Measurements from ENCODE around the gene KCNQ5. TPM values are rescaled to one million over a fixed set of nuclear protein-coding genes. Genes with fewer than 3 reads are reported as not detected.
A peak's percentile ranks its signal among the peaks of the same experiment; 100 is the strongest.
"Not testable (repeated sequence)": the region's sequence is repeated elsewhere in the genome, so short reads cannot be mapped to it uniquely, and the experiment has no call there.

The KCNQ5 gene
- polyA plus RNA-seq (2013, experiment 1 of 2; ENCODE audit: insufficient read length): 1.9 TPM
- polyA plus RNA-seq (2013, experiment 2 of 2; ENCODE audit: insufficient read length): 0.69 TPM

DNA sequence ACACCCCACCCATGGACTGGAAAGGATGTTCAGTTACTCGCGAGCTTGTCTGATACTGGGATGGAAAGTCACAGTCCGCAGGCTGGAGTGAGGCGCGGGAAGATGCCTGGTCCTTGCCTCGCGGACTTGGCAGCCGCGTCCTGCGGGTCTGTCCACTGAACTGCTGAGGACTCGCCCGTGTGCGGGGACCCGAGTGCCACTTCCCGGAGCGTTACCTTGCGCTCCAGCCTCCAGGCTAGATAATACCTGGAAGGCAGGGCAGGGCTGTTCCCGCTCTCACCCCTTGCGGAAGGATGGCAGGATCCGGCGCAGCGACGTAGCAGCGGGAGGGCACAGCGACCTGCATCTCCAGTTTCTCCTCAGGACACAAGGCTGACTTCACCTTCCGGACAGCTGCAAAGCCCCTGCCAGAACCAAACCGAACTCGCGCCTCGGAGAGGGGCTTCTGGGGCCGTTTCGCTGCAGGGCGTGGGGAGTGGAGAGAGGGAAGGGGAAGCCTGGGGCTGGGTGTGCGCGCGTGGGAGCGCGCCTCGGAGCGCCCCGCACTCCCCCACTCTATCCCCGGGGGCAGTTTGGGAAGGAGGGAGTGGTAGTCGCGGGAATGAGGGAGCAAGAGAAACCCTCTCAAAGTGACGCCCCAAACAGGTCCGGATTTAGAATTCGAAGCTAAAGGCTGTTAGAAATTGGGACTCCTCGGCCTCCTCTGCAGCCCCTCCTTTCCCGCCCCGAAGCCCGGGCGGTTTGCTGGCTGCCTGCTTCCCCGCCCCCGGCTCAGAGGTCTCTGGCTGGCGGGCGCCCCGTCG, at the start of gene KCNQ5:
KCNQ5 (plus strand) TSS at position 774 of the 803 bp plus-strand sequence.
- DNase-seq: peak; percentile 12

DNA sequence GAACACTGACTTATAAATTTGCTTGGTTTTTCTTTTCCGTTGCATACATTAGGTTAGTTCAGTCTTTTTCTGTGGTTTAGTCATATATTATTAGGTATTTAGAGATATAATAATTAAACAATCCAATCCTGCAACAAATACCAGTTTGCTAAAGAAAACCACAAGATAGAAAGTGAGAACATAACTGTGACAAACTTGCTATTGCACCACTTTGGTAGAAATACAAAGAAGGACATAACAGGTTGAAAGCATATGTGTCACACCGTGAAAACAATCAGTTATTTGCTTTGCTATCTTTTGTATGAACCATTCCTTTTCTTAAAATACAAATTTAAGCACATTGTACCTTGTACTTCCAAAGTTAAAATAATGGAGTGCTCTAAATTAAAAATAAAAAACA, 42.0 kb upstream of the KCNQ5 start:
- DNase-seq: no peak

DNA sequence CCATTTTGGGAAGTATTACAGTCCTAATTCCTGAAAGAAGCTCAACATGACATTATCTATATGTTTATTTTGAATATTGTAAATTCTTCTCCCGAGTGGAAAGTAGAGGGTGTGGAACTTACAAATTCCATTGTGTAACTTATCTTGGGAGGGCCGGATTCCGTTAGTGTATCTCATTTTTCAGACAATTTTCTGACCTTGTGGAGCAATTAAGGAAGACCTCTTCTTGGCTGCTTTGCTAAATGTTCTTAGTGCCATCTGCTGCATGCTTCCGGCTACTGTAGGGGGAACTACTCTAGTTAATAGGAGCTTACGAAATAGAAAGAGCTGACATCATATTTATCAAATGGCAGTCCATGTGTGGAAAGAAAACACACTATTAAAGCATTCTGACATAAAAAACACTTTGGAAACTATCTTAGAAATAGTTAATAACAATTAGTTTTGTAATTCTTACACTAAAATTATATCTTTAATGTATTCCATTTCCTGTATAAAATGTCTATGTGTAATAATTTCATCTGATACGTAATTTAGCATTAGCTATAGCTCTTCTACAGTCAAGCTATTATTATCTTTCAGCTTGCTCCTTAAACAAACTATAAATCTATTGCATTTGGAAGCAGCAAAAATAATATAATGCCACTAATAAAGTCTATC, 41.5 kb upstream of the KCNQ5 start:
- peak; percentile 78 for DNase-seq

DNA sequence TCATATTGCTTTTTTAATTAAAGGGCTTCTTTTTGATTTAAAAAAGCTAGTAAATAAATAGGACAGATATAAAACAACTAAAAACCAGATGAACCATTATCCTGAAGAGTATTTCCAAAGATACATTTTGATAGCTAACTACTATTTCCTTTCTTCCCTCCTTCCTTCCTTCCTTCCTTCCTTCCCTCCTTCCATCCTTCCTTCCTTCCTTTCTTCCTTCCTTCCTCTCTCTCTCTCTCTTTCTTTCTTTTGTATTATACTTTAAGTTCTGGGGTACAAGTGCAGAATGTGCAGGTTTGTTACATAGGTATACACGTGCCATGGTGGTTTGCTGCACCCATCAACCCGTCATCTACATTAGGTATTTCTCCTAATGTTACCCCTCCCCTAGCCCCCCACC, 40.9 kb upstream of the KCNQ5 start:
- not testable (repeated sequence) for DNase-seq

DNA sequence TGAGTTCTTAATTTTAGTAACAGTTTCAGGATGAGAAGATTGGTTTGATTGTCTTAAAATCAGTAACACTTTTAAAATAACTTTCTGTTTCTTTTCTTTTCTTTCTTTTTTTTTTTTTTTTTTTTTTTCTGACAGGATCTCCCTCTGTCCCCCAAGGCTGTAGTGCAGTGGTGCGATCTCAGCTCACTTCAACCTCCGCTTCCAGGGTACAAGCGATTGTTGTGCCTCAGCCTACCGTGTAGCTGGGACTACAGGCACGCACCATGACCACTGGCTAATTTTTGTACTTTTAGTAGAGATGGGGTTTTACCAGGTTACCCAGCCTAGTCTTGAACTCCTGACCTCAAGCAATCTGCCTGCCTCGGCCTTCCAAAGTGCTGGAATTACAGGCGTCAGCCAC, 33.7 kb upstream of the KCNQ5 start:
- DNase-seq: no peak

DNA sequence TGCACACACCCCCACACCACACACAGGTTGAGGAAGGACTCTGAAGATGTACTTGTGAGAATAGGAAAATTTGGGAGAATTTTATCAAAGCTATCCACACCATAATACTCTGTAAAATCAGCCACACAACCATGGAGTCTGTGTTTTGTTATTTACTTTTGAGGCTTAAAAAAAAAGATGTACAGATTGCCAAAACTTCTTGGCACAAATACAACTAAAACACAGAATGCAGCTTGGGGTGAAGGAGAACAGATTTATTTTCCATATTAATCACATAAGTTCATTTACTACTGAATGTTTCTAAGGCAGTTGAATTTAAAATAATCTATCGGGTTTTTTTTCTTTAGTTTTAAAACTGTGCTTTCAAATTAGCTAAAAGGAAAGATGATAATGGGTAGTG, 32.8 kb upstream of the KCNQ5 start:
- DNase-seq: no peak

DNA sequence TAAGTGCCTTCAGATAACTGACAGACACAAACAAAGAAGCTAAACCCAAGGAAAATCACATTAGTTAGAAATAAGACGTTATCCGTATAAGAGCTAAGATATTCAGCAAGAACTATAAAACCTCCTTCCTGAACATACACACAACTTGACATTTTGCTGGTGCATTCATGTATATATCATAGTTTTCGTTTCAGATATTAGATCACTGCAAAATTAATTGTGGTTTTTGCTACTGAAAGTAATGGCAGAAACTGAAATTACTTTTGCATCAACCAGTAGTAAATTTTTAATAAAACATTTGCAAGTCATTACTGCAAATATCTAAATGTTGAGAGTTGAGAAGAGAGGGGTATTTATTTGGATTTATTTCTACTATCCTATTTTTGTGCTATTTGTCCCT, 26.1 kb upstream of the KCNQ5 start:
- DNase-seq: no peak

DNA sequence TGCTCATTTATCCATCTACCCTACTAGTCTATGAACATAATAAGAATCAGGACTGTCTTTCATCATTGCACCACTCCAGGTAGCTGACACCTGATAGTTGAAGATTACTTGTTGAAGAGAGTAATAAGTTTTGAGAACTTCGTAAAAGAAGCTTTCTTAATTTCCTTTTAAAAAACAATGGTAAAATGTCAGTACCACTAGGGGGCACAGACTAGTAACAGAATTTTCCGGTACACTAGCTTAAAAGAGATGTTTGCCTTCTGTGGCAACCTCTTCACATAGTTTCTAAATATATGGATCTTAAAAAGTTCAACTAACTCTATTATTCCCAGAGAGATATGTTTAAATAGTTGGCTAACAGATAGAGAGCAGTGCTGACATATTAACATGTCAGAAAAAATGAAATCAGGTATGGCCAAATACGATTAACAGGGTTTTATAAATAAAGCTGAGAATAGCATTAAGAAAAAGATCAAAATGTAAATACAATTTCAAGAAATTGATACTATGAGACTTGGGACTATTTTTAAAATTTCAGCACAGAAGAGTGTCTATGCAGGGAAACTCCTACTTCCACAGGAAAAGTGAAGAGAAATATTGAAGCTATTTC, 5.4 kb upstream of the KCNQ5 start:
- peak; percentile 43 for DNase-seq

DNA sequence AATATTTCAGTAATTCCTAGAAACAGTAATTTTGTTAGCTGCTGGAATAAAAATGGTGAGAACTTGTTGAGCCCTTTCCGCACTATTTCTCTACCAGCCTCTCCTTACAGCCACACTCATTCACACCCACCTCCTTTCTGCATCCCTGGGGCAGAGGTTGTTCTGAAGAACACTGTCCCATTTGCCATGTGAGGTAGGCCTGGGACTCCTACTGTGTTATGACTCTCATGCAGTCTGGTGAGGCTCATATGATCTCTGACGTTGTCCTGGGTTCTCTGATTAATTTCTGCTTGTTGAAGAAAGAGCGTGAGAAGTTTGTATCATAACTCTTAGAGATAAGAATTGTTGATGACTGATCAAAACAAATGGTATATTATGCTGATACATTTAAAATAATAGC, 4.1 kb upstream of the KCNQ5 start:
- DNase-seq: no peak

DNA sequence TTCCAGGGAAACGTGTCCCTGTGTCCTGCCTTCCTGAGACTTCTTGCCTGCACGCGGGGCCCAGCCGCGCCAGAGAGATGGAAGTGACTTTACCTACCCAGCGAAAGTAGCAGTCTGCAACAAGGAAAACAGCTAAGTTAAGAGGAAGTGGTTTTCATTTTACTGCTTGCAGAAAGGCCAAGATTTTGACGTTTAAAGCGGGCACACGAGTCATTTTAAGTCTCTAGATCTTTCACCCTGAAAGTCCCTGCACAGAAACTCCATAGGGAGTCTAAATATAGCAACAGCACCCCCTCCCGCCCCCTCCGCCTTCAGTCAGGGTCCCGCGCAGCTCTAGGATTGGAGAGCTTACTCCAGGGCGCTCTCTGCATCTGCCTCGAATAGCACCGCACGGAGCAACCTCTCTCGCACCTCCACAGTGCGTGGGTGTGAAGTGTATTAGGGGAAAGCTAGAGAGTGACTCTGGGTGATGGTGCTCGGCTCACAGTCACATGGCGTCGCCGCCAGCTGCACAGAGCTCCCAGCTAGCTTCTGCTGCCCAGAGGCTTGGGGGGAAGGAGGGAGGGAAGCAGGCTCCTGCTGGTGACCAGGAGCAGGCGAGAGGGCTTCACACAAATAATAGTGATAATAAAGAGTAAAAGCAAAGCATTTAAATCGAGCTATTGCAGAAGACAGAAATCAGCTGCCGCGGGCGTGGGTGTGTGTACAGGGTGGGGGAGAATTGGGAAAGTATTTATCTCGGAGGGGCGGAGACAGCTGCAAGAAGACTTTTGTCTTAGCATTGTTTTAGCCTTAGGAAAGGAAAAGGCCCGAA, 1.8 kb upstream of the KCNQ5 start:
- peak; percentile 26 for DNase-seq

DNA sequence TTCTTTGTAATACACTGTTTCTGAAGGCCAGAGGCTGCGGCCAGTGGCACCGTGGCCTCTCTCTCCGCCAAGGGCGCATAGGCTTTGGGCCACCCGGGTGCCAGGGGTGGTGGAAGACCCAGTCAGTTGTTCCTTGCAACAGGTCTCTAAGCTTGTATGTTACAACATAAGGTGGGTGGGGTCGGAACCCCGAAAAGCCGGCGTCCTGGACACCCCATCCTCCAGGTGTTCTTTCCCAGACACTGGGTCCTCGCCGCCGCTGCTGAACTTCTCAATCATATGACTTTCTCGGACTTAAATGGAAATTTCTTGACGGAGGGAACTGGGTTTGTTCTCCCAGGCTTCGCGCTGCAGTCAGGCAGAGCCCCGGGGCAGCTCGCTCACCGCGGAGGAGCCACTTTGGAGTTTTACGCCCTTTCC, 983 bp upstream of the KCNQ5 start:
- no peak for DNase-seq

DNA sequence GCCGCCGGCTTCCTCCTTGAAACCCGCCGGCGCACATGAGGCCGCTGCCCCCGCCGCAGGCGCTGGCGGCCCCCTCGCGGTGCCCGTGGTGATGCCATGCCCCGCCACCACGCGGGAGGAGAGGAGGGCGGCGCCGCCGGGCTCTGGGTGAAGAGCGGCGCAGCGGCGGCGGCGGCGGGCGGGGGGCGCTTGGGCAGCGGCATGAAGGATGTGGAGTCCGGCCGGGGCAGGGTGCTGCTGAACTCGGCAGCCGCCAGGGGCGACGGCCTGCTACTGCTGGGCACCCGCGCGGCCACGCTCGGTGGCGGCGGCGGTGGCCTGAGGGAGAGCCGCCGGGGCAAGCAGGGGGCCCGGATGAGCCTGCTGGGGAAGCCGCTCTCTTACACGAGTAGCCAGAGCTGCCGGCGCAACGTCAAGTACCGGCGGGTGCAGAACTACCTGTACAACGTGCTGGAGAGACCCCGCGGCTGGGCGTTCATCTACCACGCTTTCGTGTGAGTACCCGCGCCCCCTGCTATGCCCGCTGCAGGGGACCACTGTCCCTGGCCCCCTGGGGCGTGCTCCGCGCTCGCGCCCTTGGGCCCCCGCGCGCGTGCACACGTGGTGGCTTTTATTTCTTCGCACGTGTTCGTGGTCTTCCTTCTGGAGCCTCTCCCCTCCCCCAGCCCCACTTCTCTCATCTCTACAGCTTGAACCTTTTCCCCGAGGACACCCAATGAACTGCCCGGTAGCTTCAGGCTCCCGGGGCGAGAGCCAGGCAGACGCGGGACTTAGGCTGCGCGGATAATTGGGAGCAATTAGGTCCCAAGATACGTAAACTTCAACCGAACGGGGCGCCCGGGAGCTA, 453 bp downstream of the KCNQ5 start:
- peak; percentile 53 for DNase-seq

DNA sequence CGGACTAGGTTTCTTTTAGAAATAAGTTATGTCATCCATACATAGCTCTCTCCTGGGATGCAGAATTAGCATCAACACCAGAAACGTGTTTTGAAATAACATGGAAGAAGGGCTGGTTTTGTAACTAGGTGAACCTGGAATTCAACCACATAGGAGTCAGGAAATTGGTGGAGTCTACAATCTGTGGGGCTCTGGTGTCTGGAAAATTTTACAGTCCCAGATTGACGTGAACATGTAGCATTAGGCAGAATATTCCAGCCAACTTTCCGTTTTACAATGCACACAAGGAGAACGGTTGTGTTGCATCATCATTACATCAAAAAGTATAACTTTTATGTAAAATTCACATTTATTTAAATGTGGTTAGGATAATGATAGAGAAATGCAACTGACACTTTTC, 1.9 kb downstream of the KCNQ5 start:
- DNase-seq: no peak

DNA sequence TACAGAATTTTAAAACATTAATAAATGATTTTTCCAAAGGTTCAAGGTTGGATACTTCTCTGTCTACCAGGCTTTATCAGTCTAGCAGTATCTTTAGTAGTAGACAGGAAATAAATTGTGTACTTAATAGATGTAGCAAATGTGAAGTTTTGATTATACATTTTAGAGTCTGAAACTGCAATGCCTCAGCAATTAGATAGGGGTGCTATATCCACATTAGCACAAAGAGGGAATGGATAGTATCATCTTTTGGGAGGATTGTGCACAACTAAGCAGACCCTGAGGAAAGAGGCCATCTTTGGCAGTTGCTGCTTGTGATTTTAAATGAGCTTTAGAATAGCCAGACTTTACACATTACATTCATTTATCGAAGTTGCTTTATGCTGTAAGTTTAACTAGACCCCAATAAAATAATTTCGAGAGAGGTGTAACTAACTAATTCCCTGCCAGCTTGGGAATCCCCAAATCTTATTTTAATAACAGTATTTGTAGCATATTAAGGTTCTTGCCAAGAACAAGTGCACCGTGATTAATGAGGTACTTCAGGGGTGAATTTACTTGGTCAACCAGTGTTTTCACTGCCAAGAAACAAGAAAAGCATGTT, 2.8 kb downstream of the KCNQ5 start:
- DNase-seq: peak; percentile 24

DNA sequence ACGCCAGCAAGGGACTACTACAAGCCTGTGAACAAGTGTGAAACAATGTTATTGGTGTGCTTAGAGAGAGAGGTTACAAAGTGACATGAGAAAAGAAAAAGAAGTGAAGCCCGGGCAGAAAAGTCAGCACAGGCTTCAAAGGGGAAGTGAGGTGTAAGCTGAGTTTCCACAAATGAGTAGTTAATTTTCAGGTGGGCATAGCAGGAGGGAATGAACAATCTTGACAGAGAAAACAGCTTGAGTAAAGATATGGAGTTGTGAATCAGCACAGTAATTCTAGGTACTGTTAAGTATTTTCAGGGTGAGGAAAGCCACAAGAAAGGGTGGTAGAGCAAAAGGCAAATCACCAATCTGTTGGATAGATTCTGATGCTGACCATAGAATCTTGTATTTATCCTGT, 4.3 kb downstream of the KCNQ5 start:
- DNase-seq: no peak

DNA sequence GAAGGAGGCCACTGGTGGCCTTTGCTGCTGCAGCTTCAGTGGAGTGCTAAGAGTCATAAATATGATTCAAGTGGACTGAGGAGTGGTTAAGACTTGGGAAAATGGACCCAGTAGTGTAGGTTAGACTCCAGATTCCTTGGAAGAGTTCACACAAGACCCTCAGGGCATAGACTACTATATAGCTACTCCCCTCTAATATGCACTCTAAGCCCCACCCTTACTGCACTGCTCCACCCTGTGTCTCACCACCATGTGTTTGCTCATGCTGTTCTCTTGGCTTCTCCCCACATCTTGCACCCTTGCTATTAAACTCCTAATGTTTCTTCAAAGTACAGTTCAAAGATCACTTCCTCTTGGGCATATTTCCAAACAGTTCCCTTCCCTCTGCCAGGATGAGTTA, 5.7 kb downstream of the KCNQ5 start:
- DNase-seq: no peak

DNA sequence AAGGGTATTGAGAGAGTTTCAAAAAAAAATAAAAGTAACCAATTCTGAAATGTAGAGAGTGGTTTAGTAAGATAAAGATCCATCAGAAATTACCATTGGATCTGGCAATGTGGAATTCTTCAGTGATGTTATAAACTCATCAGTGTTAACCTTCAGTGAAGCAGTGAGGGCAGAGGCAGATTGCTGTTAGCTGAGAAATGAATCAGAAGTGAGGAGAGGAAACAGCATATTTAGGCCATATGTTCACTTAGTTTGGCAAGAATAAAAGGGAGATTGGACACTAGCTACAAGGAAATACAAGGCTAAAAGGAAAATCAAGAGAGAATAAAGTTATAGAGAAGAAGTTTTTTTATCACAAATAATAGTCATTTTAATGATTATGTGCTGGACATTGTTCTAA, 9.6 kb downstream of the KCNQ5 start:
- DNase-seq: no peak

DNA sequence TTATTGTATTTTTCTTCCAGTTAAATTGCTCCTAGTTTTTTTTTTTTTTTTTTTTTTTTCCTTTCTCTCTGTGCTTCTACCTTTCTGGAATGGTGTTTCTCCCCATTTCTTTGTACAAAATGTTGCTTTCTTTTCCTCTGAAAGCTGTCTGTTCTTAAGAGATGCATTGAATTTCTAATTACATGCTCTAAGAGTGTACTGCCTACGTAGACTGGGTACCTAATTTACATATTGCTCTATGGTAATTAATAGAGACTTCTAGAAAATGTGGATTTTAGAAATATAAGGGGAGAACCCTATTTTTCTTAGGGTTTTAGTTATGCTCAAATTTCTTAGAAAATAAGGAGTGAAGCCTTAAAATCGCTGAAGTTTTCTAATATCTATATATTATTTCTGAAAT, 13.8 kb downstream of the KCNQ5 start:
- DNase-seq: no peak

DNA sequence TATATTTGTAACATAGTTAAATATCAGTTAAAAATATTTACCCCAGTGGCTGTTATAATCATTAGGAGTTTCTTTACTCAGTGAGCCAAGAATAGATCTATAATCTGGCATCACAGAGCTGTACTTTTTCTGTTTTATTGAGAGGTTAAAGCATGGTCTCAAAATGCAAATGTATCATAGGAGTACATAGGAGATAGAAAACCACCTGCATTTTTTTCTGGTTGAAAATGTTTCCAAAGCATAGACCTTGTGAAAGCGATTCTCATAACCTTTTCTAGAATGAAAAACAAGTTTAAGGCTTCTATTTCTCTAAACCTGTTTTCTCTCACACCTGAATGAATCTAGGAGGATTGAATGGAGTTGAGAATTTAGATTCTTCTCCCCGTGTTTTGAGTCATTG, 14.4 kb downstream of the KCNQ5 start:
- DNase-seq: no peak

DNA sequence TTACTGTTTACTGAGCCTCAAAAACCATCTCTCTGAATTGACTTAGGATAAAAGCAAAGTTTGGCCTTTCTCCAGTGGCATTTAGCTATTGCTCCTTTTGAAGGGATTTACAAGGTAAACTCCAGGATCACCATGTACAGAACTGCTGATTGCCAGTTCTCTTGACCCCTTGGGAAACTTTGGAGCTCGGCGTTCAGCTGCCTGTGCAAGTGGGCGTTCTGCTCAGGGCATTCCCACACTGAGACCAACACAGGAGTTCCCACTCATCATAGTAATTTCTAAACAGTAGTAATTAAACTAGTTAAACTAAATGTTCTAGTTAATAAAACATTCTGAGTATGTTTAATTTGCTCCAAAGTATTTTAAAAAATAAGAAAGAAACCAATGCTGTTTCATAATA, 14.9 kb downstream of the KCNQ5 start:
- DNase-seq: no peak

DNA sequence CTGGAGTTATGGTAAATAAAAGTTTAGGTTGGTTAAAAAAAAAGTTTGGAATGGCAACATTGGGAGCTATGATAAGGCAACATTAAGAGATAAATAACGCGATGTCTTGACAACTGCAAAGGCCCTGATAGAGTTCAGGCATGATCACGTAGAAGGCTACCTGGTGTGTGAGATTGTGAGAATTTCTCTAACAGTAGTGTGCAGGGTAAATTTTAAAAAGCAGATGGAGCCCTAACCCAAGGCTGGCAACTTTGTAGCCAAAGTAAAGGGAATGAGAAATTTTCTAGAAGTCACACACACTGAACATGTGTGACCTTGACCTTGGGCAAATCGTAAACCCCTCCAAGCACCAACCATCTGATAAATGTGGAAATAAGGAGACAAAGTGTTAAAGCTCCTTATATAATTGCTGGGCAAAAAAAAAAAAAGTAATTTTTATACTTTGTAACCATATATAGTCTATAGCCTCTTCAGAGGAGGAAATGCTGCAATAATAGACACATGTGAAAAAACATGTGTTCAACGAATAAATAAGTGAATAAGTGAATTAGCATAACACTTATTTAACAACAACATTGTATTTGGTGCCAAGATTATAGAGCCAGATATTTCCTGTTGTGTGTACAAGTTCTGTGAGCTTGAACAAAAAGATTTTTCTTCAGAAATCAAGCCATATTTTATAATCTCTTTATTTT, 18.2 kb downstream of the KCNQ5 start:
- DNase-seq: no peak

All from fibroblast of skin of back (primary cell).